ENCODE data around the gene RORC. TPM values are rescaled to one million over a fixed set of nuclear protein-coding genes. Genes with fewer than 3 reads are reported as not detected.
"Not testable (repeated sequence)": the region's sequence is repeated elsewhere in the genome, so short reads cannot be mapped to it uniquely, and the experiment has no call there.

RORC gene
- total and polyA plus RNA-seq, 2 donors from 2014 or later: 19.1 to 34.5 TPM

DNA sequence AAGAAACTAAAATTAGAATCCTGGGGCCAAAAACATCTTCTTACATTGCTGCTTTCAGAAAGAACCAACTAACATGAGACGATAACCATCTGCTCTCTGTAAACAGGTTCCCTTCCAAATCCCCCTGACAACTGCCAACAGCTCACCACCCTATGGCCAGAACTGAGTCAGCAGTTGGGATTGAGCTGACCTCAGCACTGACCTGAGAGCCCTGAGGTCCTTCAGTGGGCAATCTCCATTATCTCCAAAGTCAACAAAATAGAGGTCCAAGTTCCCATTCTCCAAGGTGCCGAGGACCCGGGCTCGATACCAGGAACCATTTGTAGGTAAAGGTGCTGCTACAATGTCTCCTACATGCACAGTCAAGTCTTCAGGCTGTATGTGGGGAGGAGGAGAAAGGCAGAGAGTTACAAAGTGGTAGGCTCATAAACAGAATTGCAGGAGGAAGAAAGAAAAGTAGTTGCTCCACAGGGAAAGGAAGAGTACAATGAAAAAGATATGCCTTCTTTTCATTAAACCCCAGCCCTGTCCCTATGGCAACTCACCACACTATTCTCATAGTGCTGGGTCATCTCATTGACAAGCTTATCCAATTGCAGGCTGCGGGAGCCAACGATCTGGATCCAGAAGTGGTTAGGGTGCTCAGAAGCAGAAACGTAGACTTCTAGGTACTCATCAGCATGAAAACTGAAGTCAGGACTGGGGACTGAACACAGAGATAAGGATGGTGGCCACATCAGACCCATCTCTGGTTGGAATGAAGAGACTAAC is 55.5 kb downstream of the RORC start:
- TF ChIP-seq, protein P1, sequence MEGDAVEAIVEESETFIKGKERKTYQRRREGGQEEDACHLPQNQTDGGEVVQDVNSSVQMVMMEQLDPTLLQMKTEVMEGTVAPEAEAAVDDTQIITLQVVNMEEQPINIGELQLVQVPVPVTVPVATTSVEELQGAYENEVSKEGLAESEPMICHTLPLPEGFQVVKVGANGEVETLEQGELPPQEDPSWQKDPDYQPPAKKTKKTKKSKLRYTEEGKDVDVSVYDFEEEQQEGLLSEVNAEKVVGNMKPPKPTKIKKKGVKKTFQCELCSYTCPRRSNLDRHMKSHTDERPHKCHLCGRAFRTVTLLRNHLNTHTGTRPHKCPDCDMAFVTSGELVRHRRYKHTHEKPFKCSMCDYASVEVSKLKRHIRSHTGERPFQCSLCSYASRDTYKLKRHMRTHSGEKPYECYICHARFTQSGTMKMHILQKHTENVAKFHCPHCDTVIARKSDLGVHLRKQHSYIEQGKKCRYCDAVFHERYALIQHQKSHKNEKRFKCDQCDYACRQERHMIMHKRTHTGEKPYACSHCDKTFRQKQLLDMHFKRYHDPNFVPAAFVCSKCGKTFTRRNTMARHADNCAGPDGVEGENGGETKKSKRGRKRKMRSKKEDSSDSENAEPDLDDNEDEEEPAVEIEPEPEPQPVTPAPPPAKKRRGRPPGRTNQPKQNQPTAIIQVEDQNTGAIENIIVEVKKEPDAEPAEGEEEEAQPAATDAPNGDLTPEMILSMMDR (IDR thresholded peaks at IDR 0.05; ENCODE audit: borderline replicate concordance, extremely low read depth, insufficient read depth): no peak
- Histone ChIP-seq H3K4me3 (ENCODE audit: low read length in 3 of 3) (no peak overlapping the region), H3K27ac (ENCODE audit: low read depth in 2 of 2, low read length in 2 of 2) (no peak overlapping the region), H3K9me3 (ENCODE audit: control insufficient read depth in 2 of 3, insufficient read depth in 1 of 3, low read length in 3 of 3) (no peaks in the 10 kb centered on the region), H3K36me3 (ENCODE audit: control insufficient read depth in 2 of 3, insufficient read depth in 3 of 3, low read length in 3 of 3) (peaks cover 0 to 11% (median 2%) of the 10 kb centered on the region in 3 donors), H3K4me1 (ENCODE audit: control insufficient read depth in 2 of 3, insufficient read depth in 2 of 3, low read depth in 1 of 3, low read length in 3 of 3) (no peaks in the 10 kb centered on the region), H3K9ac (ENCODE audit: low read length in 3 of 3) (no peak overlapping the region), H3K27me3 (ENCODE audit: control insufficient read depth, insufficient read depth, low read length) (no peaks in the 10 kb centered on the region)
- DNase-seq (no peak), FAIRE-seq (no peak)
- intact Hi-C loops (cut with DNase I): no loop called here

DNA sequence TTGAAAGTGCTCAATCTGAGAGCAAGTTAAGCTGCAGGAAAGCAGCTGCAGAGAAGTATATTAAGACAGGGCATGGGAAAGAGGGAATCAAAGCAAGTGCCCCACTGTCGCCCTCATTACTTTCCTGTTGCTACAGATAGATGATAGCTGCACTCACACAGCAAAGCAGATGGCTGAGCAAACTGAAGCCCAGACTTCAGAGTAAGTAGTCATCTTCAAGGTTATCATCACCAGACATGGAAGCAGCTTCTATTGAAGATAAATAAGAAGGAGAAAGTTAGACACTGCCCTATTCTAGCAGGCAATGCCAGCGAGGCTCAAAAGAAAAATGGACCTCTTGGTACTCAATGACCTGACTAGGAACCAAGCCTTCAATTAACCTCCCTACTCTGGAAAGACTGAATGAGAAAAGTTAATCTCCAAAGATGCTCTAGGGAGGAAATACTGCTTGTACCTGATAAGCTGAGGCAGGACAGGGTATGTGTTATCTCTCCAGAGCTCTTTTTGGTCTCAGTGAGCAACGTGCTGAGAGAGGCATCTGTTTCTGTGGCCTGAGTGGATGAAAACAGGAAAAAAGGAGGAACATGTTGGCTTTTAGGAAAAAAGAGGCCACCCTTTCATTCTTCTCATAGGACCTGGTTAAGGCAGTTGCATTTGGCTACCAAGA is 57.2 kb downstream of the RORC start:
- Histone ChIP-seq H3K4me1 (ENCODE audit: control insufficient read depth in 2 of 3, insufficient read depth in 2 of 3, low read depth in 1 of 3, low read length in 3 of 3) (no peaks in the 10 kb centered on the region), H3K4me3 (ENCODE audit: low read length in 3 of 3) (no peak overlapping the region), H3K27me3 (ENCODE audit: control insufficient read depth, insufficient read depth, low read length) (no peaks in the 10 kb centered on the region), H3K36me3 (ENCODE audit: control insufficient read depth in 2 of 3, insufficient read depth in 3 of 3, low read length in 3 of 3) (peaks cover 0 to 11% (median 2%) of the 10 kb centered on the region in 3 donors), H3K9me3 (ENCODE audit: control insufficient read depth in 2 of 3, insufficient read depth in 1 of 3, low read length in 3 of 3) (no peaks in the 10 kb centered on the region), H3K9ac (ENCODE audit: low read length in 3 of 3) (no peak overlapping the region), H3K27ac (ENCODE audit: low read depth in 2 of 2, low read length in 2 of 2) (peak overlapping the region in 1 of 2 donors; percentile 23)
- no peak for FAIRE-seq
- no peak for DNase-seq
- TF ChIP-seq, protein P1 (IDR thresholded peaks at IDR 0.05; ENCODE audit: borderline replicate concordance, extremely low read depth, insufficient read depth): no peak
- intact Hi-C loops (cut with DNase I): no loop called here

GRCh38 chr1:151773702-151774101 is 57.9 kb downstream of the RORC start:
- H3K36me3 ChIP-seq (ENCODE audit: control insufficient read depth in 2 of 3, insufficient read depth in 3 of 3, low read length in 3 of 3): peaks cover 0 to 10% (median 2%) of the 10 kb centered on the region in 3 donors
- intact Hi-C loops (cut with DNase I): no loop called here
- no peak overlapping the region for H3K9ac ChIP-seq (ENCODE audit: low read length in 3 of 3)
- H3K27me3 ChIP-seq (ENCODE audit: control insufficient read depth, insufficient read depth, low read length): no peaks in the 10 kb centered on the region
- DNase-seq (no peak), FAIRE-seq (no peak)
- peak overlapping the region in 1 of 2 donors; percentile 23 for H3K27ac ChIP-seq (ENCODE audit: low read depth in 2 of 2, low read length in 2 of 2)
- H3K9me3 ChIP-seq (ENCODE audit: control insufficient read depth in 2 of 3, insufficient read depth in 1 of 3, low read length in 3 of 3): no peaks in the 10 kb centered on the region
- no peaks in the 10 kb centered on the region for H3K4me1 ChIP-seq (ENCODE audit: control insufficient read depth in 2 of 3, insufficient read depth in 2 of 3, low read depth in 1 of 3, low read length in 3 of 3)
- TF ChIP-seq, protein P1 (IDR thresholded peaks at IDR 0.05; ENCODE audit: borderline replicate concordance, extremely low read depth, insufficient read depth): no peak
- H3K4me3 ChIP-seq (ENCODE audit: low read length in 3 of 3): no peak overlapping the region

- H3K4me3 ChIP-seq (ENCODE audit: low read length in 3 of 3); H3K27me3 ChIP-seq (ENCODE audit: control insufficient read depth, insufficient read depth, low read length); H3K9ac ChIP-seq (ENCODE audit: low read length in 3 of 3); H3K36me3 ChIP-seq (ENCODE audit: control insufficient read depth in 2 of 3, insufficient read depth in 3 of 3, low read length in 3 of 3); H3K4me1 ChIP-seq (ENCODE audit: control insufficient read depth in 2 of 3, insufficient read depth in 2 of 3, low read depth in 1 of 3, low read length in 3 of 3); FAIRE-seq; H3K27ac ChIP-seq (ENCODE audit: low read depth in 2 of 2, low read length in 2 of 2); intact Hi-C loops (cut with DNase I); H3K9me3 ChIP-seq (ENCODE audit: control insufficient read depth in 2 of 3, insufficient read depth in 1 of 3, low read length in 3 of 3): not testable (repeated sequence)
- DNase-seq: peak in 1 of 5 donors; percentile 70
Measured at GRCh38 chr1:151769270-151769669, 62.3 kb downstream of the RORC start.

DNA sequence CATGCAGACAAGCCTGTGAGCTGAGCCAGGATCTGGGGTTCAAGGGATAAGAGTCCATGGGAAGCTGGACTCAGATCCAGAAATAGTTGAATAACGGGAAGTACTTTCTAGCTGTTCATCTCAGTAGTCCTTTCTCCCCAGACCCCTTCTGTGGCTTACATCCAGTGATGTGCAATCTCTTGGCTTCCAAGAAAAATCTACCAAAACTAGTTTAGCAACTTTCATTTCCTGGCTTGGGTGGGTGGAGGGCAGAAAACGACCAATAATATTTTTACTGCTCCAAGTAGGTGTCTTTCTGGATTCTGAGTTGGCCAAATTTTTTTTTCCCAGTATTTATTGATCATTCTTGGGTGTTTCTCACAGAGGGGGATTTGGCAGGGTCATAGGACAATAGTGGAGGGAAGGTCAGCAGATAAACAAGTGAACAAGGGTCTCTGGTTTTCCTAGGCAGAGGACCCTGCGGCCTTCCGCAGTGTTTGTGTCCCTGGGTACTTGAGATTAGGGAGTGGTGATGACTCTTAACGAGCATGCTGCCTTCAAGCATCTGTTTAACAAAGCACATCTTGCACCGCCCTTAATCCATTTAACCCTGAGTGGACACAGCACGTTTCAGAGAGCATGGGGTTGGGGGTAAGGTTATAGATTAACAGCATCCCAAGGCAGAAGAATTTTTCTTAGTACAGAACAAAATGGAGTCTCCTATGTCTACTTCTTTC is 63.1 kb downstream of the RORC start:
- H3K4me1 ChIP-seq (ENCODE audit: control insufficient read depth in 2 of 3, insufficient read depth in 2 of 3, low read depth in 1 of 3, low read length in 3 of 3); H3K9me3 ChIP-seq (ENCODE audit: control insufficient read depth in 2 of 3, insufficient read depth in 1 of 3, low read length in 3 of 3); H3K9ac ChIP-seq (ENCODE audit: low read length in 3 of 3); H3K4me3 ChIP-seq (ENCODE audit: low read length in 3 of 3); H3K36me3 ChIP-seq (ENCODE audit: control insufficient read depth in 2 of 3, insufficient read depth in 3 of 3, low read length in 3 of 3); FAIRE-seq; intact Hi-C loops (cut with DNase I); H3K27me3 ChIP-seq (ENCODE audit: control insufficient read depth, insufficient read depth, low read length); H3K27ac ChIP-seq (ENCODE audit: low read depth in 2 of 2, low read length in 2 of 2): not testable (repeated sequence)
- peak in 2 of 5 donors; percentile 39 for DNase-seq
